RWPE1 (cell line): Measurements from ENCODE around the gene UPK2.
"Not testable (repeated sequence)": the region's sequence is repeated elsewhere in the genome, so short reads cannot be mapped to it uniquely, and the experiment has no call there.

ENCODE experiments used
- CTCF ChIA-PET: fragments of 350-600 bp; sonication (Branson Sonifier 250); formaldehyde crosslinking; extraction: SDS; loops from one replicate; lab custom pipeline; 2021; lab: Yijun Ruan, JAX
- POLR2A ChIA-PET: fragments of 400-600 bp; formaldehyde crosslinking; extraction: SDS; loops from one replicate; lab custom pipeline; 2020; ENCODE audit warnings: antibody characterized with exemption; ENCODE audit not compliant: low non-redundant PET; lab: Yijun Ruan, JAX
- DNase-seq: peaks from one replicate; pipeline ENCODE4 v3.0.0; 2012; ENCODE audit warnings: low spot score
- H3K27ac ChIP-seq: fragments of 450-650 bp; 2 replicates; pipeline ENCODE4 v1.5.1; 2017
- TF ChIP-seq, protein P1 (sequence below): fragments of 450-650 bp; conservative IDR thresholded peaks from 2 replicates; pipeline ENCODE4 v1.5.1; 2017; ENCODE audit warnings: low read depth, mild to moderate bottlenecking

UPK2 gene

DNA sequence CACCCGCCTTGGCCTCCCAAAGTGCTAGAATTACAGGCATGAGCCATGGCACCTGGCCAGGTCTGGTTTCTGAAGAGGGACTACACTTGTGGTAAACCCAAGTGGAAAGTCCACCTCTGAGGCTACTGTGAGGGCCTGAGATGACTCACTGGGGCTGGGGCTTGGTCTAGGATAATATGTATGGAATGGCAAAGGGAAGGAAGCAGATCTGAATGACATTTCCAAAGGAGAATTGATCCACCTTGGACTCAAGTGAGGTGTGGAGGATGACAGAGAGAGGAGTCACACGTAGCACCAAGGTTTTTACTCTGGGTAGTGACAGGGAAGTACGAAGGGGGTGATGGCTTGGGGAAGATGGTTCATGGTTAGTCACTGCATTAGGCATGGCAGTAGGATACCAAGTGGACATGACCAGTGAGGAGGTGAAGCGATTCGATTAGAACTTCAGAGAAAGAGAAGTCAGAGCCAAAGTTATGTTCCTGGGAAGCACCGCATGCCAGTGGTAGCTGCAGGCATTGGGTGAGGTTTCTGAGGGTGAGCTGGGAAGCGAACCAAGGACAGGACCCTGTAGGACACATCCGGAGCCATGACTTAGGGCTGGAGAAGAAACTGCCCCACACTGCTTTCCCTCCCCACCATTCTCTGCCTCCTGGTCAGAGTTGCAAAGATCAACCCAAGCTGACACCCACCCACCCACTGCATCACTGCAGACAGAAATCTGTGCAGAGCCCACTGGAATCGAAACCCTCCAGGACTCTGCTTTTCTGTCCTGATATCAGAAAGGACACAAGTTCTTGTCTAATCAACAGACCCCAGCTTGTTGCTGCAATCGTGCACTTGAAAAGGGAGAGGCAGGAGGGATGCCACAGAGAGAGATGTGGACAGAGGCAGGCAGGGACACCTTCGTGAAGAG lies 17.4 kb upstream of the UPK2 start:
- no peak overlapping the region for H3K27ac ChIP-seq
- DNase-seq = peak; percentile 82
- ChIA-PET CTCF (interaction anchor here (0.7 kb wide), 1 partner anchor 280 kb away, joined by 3 read pairs; no protein-coding TSS in a partner anchor), POLR2A (no interaction called here)
- TF ChIP-seq, protein P1, sequence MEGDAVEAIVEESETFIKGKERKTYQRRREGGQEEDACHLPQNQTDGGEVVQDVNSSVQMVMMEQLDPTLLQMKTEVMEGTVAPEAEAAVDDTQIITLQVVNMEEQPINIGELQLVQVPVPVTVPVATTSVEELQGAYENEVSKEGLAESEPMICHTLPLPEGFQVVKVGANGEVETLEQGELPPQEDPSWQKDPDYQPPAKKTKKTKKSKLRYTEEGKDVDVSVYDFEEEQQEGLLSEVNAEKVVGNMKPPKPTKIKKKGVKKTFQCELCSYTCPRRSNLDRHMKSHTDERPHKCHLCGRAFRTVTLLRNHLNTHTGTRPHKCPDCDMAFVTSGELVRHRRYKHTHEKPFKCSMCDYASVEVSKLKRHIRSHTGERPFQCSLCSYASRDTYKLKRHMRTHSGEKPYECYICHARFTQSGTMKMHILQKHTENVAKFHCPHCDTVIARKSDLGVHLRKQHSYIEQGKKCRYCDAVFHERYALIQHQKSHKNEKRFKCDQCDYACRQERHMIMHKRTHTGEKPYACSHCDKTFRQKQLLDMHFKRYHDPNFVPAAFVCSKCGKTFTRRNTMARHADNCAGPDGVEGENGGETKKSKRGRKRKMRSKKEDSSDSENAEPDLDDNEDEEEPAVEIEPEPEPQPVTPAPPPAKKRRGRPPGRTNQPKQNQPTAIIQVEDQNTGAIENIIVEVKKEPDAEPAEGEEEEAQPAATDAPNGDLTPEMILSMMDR = no peak

- TF ChIP-seq, protein P1 = no peak
- ChIA-PET CTCF (interaction anchor here (0.7 to 1.1 kb wide), 2 partner anchors 184 to 280 kb away, joined by 3 to 5 read pairs; no protein-coding TSS in a partner anchor), POLR2A (no interaction called here)
- no peak for DNase-seq
- H3K27ac ChIP-seq = no peak overlapping the region
Measured at GRCh38 chr11:118939404-118939915, 16.6 kb upstream of the UPK2 start.

- POLR2A ChIA-PET = no interaction called here
- H3K27ac ChIP-seq = no peak overlapping the region
- CTCF ChIA-PET = interaction anchor here (0.6 to 1.1 kb wide), 2 partner anchors 10 to 185 kb away, joined by 3 to 5 read pairs; no protein-coding TSS in a partner anchor
- DNase-seq = no peak
- TF ChIP-seq, protein P1 = no peak
Measured at GRCh38 chr11:118939953-118940598, 16.0 kb upstream of the UPK2 start.

DNA sequence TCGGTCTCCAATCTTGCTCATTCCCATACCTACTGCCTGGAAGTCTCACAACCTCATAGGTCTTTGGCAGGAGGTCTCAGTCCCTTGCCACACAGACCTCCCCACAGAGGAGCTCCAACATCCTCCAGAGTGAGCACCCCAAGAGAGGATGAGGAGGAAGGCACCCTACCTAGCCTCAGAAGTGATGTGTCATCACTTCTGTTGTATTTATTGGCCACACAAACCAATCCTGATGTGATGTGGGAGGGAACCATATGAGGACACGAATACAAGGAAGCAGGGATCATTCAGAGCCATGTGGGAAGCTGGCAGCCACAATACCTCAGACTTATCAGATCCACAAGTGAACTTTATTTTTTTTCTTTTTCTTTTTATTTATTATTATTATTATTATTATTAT lies 9.0 kb upstream of the UPK2 start:
- TF ChIP-seq, protein P1 = no peak
- ChIA-PET POLR2A (no interaction called here), CTCF (interaction anchor here (0.6 to 2.0 kb wide), 2 partner anchors 9 to 284 kb away, joined by 3 to 6 read pairs; partner anchors contain the start of gene UPK2)
- no peak for DNase-seq
- H3K27ac ChIP-seq = no peak overlapping the region

DNA sequence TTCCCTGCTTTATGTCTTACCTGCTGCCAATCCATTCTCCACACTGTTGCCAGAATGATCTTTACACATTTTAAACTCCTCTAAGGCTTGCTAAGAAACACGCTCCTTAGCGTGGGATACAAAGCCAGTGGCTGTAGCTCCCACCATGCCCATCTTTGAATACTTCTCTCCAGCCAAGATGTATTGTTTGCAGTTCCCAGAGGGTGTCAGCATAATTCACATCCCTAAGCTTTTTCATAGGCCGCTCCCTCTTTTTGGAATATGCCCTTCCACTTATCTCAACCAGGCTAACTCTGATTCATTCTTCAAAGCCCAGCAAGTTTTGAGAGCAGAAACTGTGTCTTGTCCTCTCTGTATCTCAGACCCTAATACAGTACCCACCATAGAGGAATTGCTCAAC lies 8.1 kb upstream of the UPK2 start:
- DNase-seq = no peak
- ChIA-PET POLR2A (no interaction called here), CTCF (interaction anchor here (0.6 to 2.0 kb wide), 2 partner anchors 8 to 341 kb away, joined by 3 to 6 read pairs; partner anchors contain the start of gene UPK2)
- no peak overlapping the region for H3K27ac ChIP-seq
- TF ChIP-seq, protein P1 = no peak

GRCh38 chr11:118953265-118953664 lies 2.8 kb upstream of the UPK2 start:
- no peak overlapping the region for H3K27ac ChIP-seq
- CTCF ChIA-PET = no interaction called here
- POLR2A ChIA-PET = no interaction called here
- TF ChIP-seq, protein P1 = no peak
- no peak for DNase-seq

GRCh38 chr11:118953976-118954375 lies 2.1 kb upstream of the UPK2 start:
- H3K27ac ChIP-seq, POLR2A ChIA-PET, DNase-seq: not testable (repeated sequence)
- CTCF ChIA-PET = interaction anchor here (0.9 kb wide), 1 partner anchor 369 kb away, joined by 3 read pairs; no protein-coding TSS in a partner anchor
